HEK293T (cell line): Measurements from ENCODE around the gene CLK1.
"Not testable (repeated sequence)": the region's sequence is repeated elsewhere in the genome, so short reads cannot be mapped to it uniquely, and the experiment has no call there.

Experiments
- CTCF ChIA-PET: fragments of 350-600 bp; formaldehyde crosslinking; extraction: SDS; loops from one replicate; lab custom pipeline; 2021; ENCODE audit warnings: antibody characterized with exemption, inconsistent platforms; lab: Yijun Ruan, JAX
- POLR2A ChIA-PET: fragments of 350-600 bp; formaldehyde crosslinking; extraction: SDS; loops from one replicate; lab custom pipeline; 2020; ENCODE audit warnings: antibody characterized with exemption, inconsistent platforms; lab: Yijun Ruan, JAX
- DNase-seq: peaks from one replicate; pipeline ENCODE4 v3.0.0; 2012; ENCODE audit warnings: mixed read lengths; ENCODE audit errors: extremely low spot score
- ARNT ChIP-seq: fragments of 450-650 bp; IDR thresholded peaks from 2 replicates; pipeline ENCODE4 v1.6.1; 2017; ENCODE audit warnings: mild to moderate bottlenecking
- BHLHE40 ChIP-seq: fragments of 450-650 bp; IDR thresholded peaks from 2 replicates; pipeline ENCODE4 v1.6.1; 2016; ENCODE audit warnings: mild to moderate bottlenecking, moderate library complexity, borderline replicate concordance
- CTBP1 ChIP-seq: fragments of 450-650 bp; IDR thresholded peaks from 2 replicates; pipeline ENCODE4 v1.6.1; 2016; ENCODE audit warnings: borderline replicate concordance
- ELF4 ChIP-seq: fragments of 450-650 bp; IDR thresholded peaks from 2 replicates; pipeline ENCODE4 v1.6.1; 2017; ENCODE audit warnings: antibody characterized with exemption
- FOXA1 ChIP-seq: fragments of 450-650 bp; IDR thresholded peaks from 2 replicates; pipeline ENCODE4 v1.6.1; 2016; ENCODE audit warnings: mild to moderate bottlenecking
- FOXK2 ChIP-seq: fragments of 450-650 bp; IDR thresholded peaks from 2 replicates; pipeline ENCODE4 v1.6.1; 2016; ENCODE audit warnings: mild to moderate bottlenecking
- FOXM1 ChIP-seq: fragments of 450-650 bp; IDR thresholded peaks from 2 replicates; pipeline ENCODE4 v1.6.1; 2017; ENCODE audit warnings: mild to moderate bottlenecking, borderline replicate concordance
- HDGF ChIP-seq: fragments of 450-650 bp; IDR thresholded peaks from 2 replicates; pipeline ENCODE4 v1.6.1; 2017; ENCODE audit warnings: antibody characterized with exemption, borderline replicate concordance
- L3MBTL2 ChIP-seq: fragments of 450-650 bp; conservative IDR thresholded peaks from 2 replicates; pipeline ENCODE4 v1.6.1; 2016; ENCODE audit warnings: mild to moderate bottlenecking
- LEF1 ChIP-seq: fragments of 450-650 bp; IDR thresholded peaks from 2 replicates; pipeline ENCODE4 v1.6.1; 2017; ENCODE audit warnings: mild to moderate bottlenecking, borderline replicate concordance
- NFRKB ChIP-seq: fragments of 450-650 bp; IDR thresholded peaks from 2 replicates; pipeline ENCODE4 v1.6.1; 2016; ENCODE audit warnings: mild to moderate bottlenecking, moderate library complexity
- PKNOX1 ChIP-seq: fragments of 450-650 bp; IDR thresholded peaks from 2 replicates; pipeline ENCODE4 v1.6.1; 2016
- SP1 ChIP-seq: fragments of 450-650 bp; IDR thresholded peaks from 2 replicates; pipeline ENCODE4 v1.6.1; 2017
- SUZ12 ChIP-seq: fragments of 450-650 bp; IDR thresholded peaks from 2 replicates; pipeline ENCODE4 v1.6.1; 2016; ENCODE audit warnings: mild to moderate bottlenecking
- TARDBP ChIP-seq: fragments of 450-650 bp; IDR thresholded peaks from 2 replicates; pipeline ENCODE4 v1.6.1; 2016
- ZNF384 ChIP-seq: fragments of 450-650 bp; IDR thresholded peaks from 2 replicates; pipeline ENCODE4 v1.6.1; 2016

CLK1 gene

GRCh38 chr2:200899482-200899881 is 35.0 kb upstream of the CLK1 start:
- ChIA-PET CTCF (no interaction called here), POLR2A (no interaction called here)
- TF ChIP-seq SP1 (no peak), ARNT (no peak), ZNF384 (no peak), SUZ12 (no peak), NFRKB (no peak), BHLHE40 (no peak), PKNOX1 (no peak), CTBP1 (no peak), ELF4 (no peak), FOXA1 (no peak), FOXK2 (no peak), HDGF (no peak), TARDBP (no peak), LEF1 (no peak), FOXM1 (no peak), L3MBTL2 (no peak)
- DNase-seq: no peak

- POLR2A ChIA-PET: interaction anchor here (0.6 to 2.1 kb wide), 30 partner anchors 9 to 593 kb away, joined by 3 to 63 read pairs (median 4); partner anchors contain the start of genes BZW1, CFLAR and CLK1
- peak; percentile 92 for DNase-seq
- CTCF ChIA-PET: interaction anchor here (0.8 kb wide), 1 partner anchor 11 kb away, joined by 3 read pairs; no protein-coding TSS in a partner anchor
- TF ChIP-seq SP1 (no peak), ZNF384 (no peak), CTBP1 (peak; percentile 85), FOXK2 (no peak), PKNOX1 (peak; percentile 26; the same call in 1 of the 2 replicates), L3MBTL2 (peak; percentile 66), ELF4 (peak; percentile 62; the same call in 1 of the 2 replicates), ARNT (0 out of 2 replicates have a peak, but pooled peaks have one; percentile 23), NFRKB (no peak)
Measured at GRCh38 chr2:200888704-200889625, 24.5 kb upstream of the CLK1 start, which contains the start of the genes NIF3L1 and PPIL3. Gene NIF3L1, plus strand, starts transcription at chr2:200889371. Its CDS starts 2,573 bp downstream, at chr2:200891944. Gene PPIL3, minus strand, starts transcription at chr2:200889077. Its CDS starts 1,462 bp downstream, at chr2:200887615.

GRCh38 chr2:200881715-200882249 is 17.3 kb upstream of the CLK1 start:
- POLR2A ChIA-PET: interaction anchor here (1.8 kb wide), 1 partner anchor 17 kb away, joined by 6 read pairs; the partner anchor contains the start of gene CLK1
- CTCF ChIA-PET, DNase-seq: not testable (repeated sequence)

- DNase-seq: no peak
- ChIA-PET CTCF (interaction anchor here (0.7 kb wide), 1 partner anchor 11 kb away, joined by 3 read pairs; the partner anchor contains the start of genes NIF3L1 and PPIL3), POLR2A (interaction anchor here (1.2 kb wide), 1 partner anchor 14 kb away, joined by 8 read pairs; the partner anchor contains the start of gene CLK1)
- TF ChIP-seq BHLHE40 (no peak), ELF4 (no peak), FOXA1 (no peak), FOXK2 (no peak), PKNOX1 (no peak), HDGF (no peak), CTBP1 (no peak), SP1 (no peak), ZNF384 (no peak), NFRKB (no peak), L3MBTL2 (no peak)
Measured at GRCh38 chr2:200878289-200878880, 13.9 kb upstream of the CLK1 start.

- ChIA-PET POLR2A (interaction anchor here (1.2 kb wide), 1 partner anchor 13 kb away, joined by 8 read pairs; the partner anchor contains the start of gene CLK1), CTCF (interaction anchor here (0.7 kb wide), 1 partner anchor 12 kb away, joined by 3 read pairs; the partner anchor contains the start of genes NIF3L1 and PPIL3)
- no peak for TF ChIP-seq FOXA1
- TF ChIP-seq CTBP1: no peak
- no peak for TF ChIP-seq NFRKB
- no peak for TF ChIP-seq ARNT
- TF ChIP-seq PKNOX1: no peak
- no peak for TF ChIP-seq BHLHE40
- no peak for TF ChIP-seq LEF1
- TF ChIP-seq TARDBP: no peak
- TF ChIP-seq ZNF384: no peak
- TF ChIP-seq SP1: no peak
- no peak for TF ChIP-seq SUZ12
- TF ChIP-seq HDGF: no peak
- no peak for TF ChIP-seq ELF4
- no peak for TF ChIP-seq FOXK2
- TF ChIP-seq L3MBTL2: no peak
- DNase-seq: no peak
Measured at GRCh38 chr2:200877443-200877842, 13.0 kb upstream of the CLK1 start.
